Esophagus (tissue), 2 donors: ENCODE data around the gene HPS4. TPM values are rescaled to one million over a fixed set of nuclear protein-coding genes. Genes with fewer than 3 reads are reported as not detected.

ENCODE experiments used
- H3K27ac ChIP-seq, 2 donors: one replicate each; pipeline ENCODE4 v1.5.1; 2013; ENCODE audit warnings: low read depth in 2 of 2, mild to moderate bottlenecking in 2 of 2, inconsistent platforms in 1 of 2, low read length in 1 of 2, moderate library complexity in 1 of 2
- H3K27me3 ChIP-seq, 2 donors: one replicate each; pipeline ENCODE4 v1.6.1; 2013; ENCODE audit warnings: low read length in 2 of 2, control low read depth in 1 of 2, mild to moderate bottlenecking in 1 of 2; ENCODE audit not compliant: insufficient read depth in 2 of 2, control insufficient read depth in 1 of 2
- H3K36me3 ChIP-seq, 2 donors: one replicate each; pipeline ENCODE4 v1.6.1; 2013; ENCODE audit warnings: low read length in 1 of 2; ENCODE audit not compliant: control insufficient read depth in 2 of 2, insufficient read depth in 2 of 2
- H3K4me1 ChIP-seq, 2 donors: one replicate each; pipeline ENCODE4 v1.6.1; 2013; ENCODE audit warnings: low read length in 1 of 2; ENCODE audit not compliant: control insufficient read depth in 2 of 2, insufficient read depth in 2 of 2
- H3K4me3 ChIP-seq, 2 donors: one replicate each; pipeline ENCODE4 v1.5.1; 2013; ENCODE audit warnings: low read length in 2 of 2, mild to moderate bottlenecking in 2 of 2, low read depth in 1 of 2, moderate library complexity in 1 of 2
- H3K9me3 ChIP-seq, 2 donors: one replicate each; pipeline ENCODE4 v1.6.1; 2013; ENCODE audit warnings: mild to moderate bottlenecking in 2 of 2, low read depth in 1 of 2, low read length in 1 of 2, moderate library complexity in 1 of 2; ENCODE audit not compliant: control insufficient read depth in 2 of 2, insufficient read depth in 1 of 2
- WGBS, 2 donors: extraction: QIAGEN DNeasy Blood & Tissue Kit; methylation state at CpG; one replicate each; pipeline ENCODE4 v1.1.7; 2013; 5-methylcytosine and 5-hydroxymethylcytosine counted together
- polyA plus RNA-seq, 2 donors: library from polyadenylated mRNA; stranded (reverse); fragments of 200-250 nt; gene quantifications; one replicate each; pipeline ENCODE4 v1.2.3, GENCODE V29; 2013
- donor health status: healthy with polysubstance abuse.
- donor health status: Bipolar disorder and iron deficiency.

The HPS4 gene
- polyA plus RNA-seq, 2 donors, result 14.8 TPM

- H3K4me1 ChIP-seq, result peaks cover 0 to 3% of the 10 kb centered on the region in 2 donors
- peak within 1 kb of the TSS; percentile 79 to 87 for H3K27ac ChIP-seq
- 1% methylated on average over 31 to 96 of the region's 96 CpGs for WGBS, 2 donors
- peaks cover 0 to 2% of the 10 kb centered on the region in 2 donors for H3K36me3 ChIP-seq
- H3K9me3 ChIP-seq, result peaks cover 0 to 2% of the 10 kb centered on the region in 2 donors
- peak within 1 kb of the TSS; percentile 65 to 70 for H3K4me3 ChIP-seq
- H3K27me3 ChIP-seq, result no peaks in the 10 kb centered on the region
Observed at GRCh38 chr22:26428515-26429457, 54.8 kb downstream of the HPS4 start, which contains the start of gene ASPHD2. Gene ASPHD2, plus strand, starts transcription at chr22:26429260. Its CDS starts 4,356 bp downstream, at chr22:26433616.

GRCh38 chr22:26426924-26427323, 56.7 kb downstream of the HPS4 start:
- H3K27ac ChIP-seq, result no peak overlapping the region
- peaks cover 0 to 3% of the 10 kb centered on the region in 2 donors for H3K4me1 ChIP-seq
- no peaks in the 10 kb centered on the region for H3K27me3 ChIP-seq
- H3K36me3 ChIP-seq, result no peaks in the 10 kb centered on the region
- peaks cover 0 to 2% of the 10 kb centered on the region in 2 donors for H3K9me3 ChIP-seq
- H3K4me3 ChIP-seq, result no peak overlapping the region

GRCh38 chr22:26418620-26419019, 65.0 kb downstream of the HPS4 start:
- Histone ChIP-seq H3K4me3 (no peak overlapping the region), H3K27me3 (no peaks in the 10 kb centered on the region), H3K9me3 (peaks cover 0 to 2% of the 10 kb centered on the region in 2 donors), H3K4me1 (no peaks in the 10 kb centered on the region), H3K36me3 (no peaks in the 10 kb centered on the region), H3K27ac (no peak overlapping the region)
- 31 to 49% methylated on average over 3 of the region's 3 CpGs for WGBS, 2 donors

DNA sequence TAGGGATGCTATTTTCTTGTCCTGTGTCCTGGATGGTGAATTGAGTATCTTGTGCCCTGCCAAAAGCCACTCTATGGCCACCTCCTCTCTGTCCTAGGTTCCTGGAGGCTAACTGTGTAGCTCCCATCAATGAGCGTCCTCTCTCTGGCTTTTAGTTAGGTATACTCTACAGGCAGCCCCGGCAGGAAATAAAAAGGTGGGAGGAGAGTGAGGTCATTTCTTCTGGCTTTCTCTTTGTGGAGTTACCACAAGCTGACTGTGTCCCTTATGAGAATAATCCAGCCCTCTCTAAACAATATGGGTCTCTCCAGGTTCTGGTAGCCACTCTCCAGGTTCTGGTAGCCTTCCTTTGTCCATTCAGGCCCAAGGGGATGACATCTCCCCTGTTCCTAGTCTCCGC, 66.2 kb downstream of the HPS4 start:
- no peak overlapping the region for H3K4me3 ChIP-seq
- no peaks in the 10 kb centered on the region for H3K36me3 ChIP-seq
- H3K9me3 ChIP-seq, result no peaks in the 10 kb centered on the region
- 72 to 78% methylated on average over 3 of the region's 3 CpGs for WGBS, 2 donors
- no peaks in the 10 kb centered on the region for H3K27me3 ChIP-seq
- H3K4me1 ChIP-seq, result no peaks in the 10 kb centered on the region
- no peak overlapping the region for H3K27ac ChIP-seq

DNA sequence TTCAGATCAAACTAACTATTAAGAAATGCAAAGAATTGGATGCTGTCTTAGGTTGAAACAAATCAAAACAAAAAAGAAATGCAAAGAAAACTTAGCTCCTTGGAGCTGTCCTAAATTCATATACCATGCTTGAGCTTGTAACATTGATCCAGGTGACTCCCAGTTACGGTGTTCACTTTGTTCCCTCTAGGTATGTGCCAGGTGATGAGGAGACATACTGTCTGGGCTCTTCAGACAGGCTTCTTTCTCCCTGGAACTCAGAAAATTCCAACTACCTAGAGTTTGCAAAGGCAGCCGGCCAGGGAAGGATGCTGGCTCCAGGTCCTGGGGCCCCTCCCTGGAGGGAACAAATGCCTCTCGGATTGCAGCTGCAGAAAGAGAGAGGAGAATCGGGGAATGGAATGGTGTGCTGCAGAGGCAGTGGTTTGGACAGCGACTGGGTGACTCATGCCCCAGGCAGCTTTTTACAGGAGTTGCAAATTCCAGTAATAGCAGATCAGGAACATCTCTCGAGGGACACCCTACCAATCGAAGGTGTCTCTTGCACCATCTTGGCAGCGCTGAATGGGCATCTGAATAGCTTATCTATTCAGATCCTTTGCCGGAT, 66.8 kb downstream of the HPS4 start:
- H3K9me3 ChIP-seq, result no peaks in the 10 kb centered on the region
- 31 to 36% methylated on average over 9 of the region's 9 CpGs for WGBS, 2 donors
- H3K27ac ChIP-seq, result no peak overlapping the region
- no peaks in the 10 kb centered on the region for H3K4me1 ChIP-seq
- H3K27me3 ChIP-seq, result no peaks in the 10 kb centered on the region
- no peaks in the 10 kb centered on the region for H3K36me3 ChIP-seq
- H3K4me3 ChIP-seq, result no peak overlapping the region

DNA sequence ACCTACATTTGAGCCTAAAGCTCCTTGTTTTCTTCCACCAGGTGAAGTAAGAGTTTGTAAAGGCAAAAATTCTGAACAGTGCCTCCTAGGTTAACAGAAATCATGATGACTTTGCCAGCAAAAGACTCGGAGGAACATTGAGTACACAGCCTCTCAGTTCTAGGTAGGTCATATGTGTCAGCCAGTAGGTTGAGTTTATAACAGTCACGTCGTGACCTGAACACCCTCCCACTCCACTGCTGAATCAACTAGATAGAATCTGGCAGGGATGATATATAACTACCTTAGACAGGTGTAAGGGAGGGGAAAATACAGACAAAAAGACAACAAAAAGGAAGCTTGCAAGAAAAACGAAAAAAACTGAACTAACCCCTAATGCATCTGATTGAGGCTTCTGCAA, 67.3 kb downstream of the HPS4 start:
- Histone ChIP-seq H3K36me3 (no peaks in the 10 kb centered on the region), H3K27ac (no peak overlapping the region), H3K4me3 (no peak overlapping the region), H3K9me3 (no peaks in the 10 kb centered on the region), H3K27me3 (no peaks in the 10 kb centered on the region), H3K4me1 (no peaks in the 10 kb centered on the region)
- WGBS, 2 donors, result 32 to 46% methylated on average over 4 of the region's 4 CpGs

- Histone ChIP-seq H3K27me3 (peaks cover 0 to 4% of the 10 kb centered on the region in 2 donors), H3K36me3 (no peaks in the 10 kb centered on the region), H3K4me1 (no peaks in the 10 kb centered on the region), H3K4me3 (no peak overlapping the region), H3K9me3 (no peaks in the 10 kb centered on the region), H3K27ac (no peak overlapping the region)
- WGBS, 2 donors, result 80 to 87% methylated on average over 4 of the region's 4 CpGs
Observed at GRCh38 chr22:26414347-26414746, 69.2 kb downstream of the HPS4 start.

DNA sequence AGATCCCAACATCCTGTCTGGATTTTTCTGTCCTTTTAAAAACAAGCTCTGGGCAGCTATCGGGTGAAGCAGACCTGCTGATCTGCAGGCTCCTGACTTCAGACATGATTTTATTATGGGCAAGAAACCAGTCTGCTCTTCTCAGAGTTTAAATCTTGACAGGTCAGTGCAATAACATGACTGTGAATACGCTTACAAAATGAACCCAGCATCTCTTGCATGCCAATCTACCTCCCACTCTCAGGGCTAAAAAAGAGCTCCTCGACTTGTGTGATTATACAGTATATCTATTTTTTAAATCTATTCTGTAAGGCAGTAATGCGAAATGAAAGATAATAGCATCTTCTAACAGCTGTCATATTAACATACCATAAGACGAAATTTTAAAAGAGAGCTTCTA, 73.2 kb downstream of the HPS4 start:
- 70 to 71% methylated on average over 5 of the region's 5 CpGs for WGBS, 2 donors

DNA sequence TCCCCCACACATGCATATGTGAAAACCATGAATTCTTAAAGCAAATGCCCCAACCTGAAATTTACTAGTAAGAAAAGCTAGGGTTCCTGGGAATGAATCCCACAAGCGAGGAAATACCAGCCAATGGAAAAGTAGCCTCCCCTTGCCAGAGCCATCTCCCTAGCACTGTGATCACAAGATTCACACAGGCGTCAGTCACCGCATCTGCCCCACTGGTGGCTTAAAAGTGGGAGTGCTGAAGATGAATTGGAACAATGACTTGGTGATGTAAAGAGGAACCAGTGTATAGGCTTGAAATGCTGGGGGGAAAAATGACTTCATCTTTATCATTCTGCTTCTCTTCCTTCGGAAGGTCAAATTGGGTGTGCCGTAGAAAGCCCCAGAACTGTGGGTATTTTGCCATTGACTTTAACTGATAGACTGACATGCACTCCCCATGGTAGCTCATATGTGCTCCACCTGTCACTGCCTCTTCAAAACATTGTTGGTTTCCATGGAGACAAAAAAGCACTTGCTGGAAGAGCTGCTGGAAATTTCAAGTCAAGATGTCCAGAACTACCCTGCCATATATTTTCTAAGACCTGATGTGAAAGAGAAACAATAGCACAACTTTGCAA, 73.8 kb downstream of the HPS4 start:
- H3K27me3 ChIP-seq, result peaks cover 0 to 5% of the 10 kb centered on the region in 2 donors
- H3K9me3 ChIP-seq, result no peaks in the 10 kb centered on the region
- no peaks in the 10 kb centered on the region for H3K36me3 ChIP-seq
- no peaks in the 10 kb centered on the region for H3K4me1 ChIP-seq
- WGBS, 2 donors, result 64% methylated on average over 5 of the region's 5 CpGs
- no peak overlapping the region for H3K4me3 ChIP-seq
- H3K27ac ChIP-seq, result no peak overlapping the region

More for the DNA sequence above, 73.2 kb downstream of the HPS4 start:
- no peaks in the 10 kb centered on the region for H3K9me3 ChIP-seq
- H3K4me1 ChIP-seq, result no peaks in the 10 kb centered on the region
- H3K27ac ChIP-seq, result no peak overlapping the region
- no peak overlapping the region for H3K4me3 ChIP-seq
- H3K27me3 ChIP-seq, result peaks cover 0 to 5% of the 10 kb centered on the region in 2 donors
- H3K36me3 ChIP-seq, result no peaks in the 10 kb centered on the region
